ENCODE data around the gene TSNAX. TPM values are rescaled to one million over a fixed set of nuclear protein-coding genes. Genes with fewer than 3 reads are reported as not detected.

Gene TSNAX
- total RNA-seq, 1 donor from 2014 or later: 35.6 TPM

DNA sequence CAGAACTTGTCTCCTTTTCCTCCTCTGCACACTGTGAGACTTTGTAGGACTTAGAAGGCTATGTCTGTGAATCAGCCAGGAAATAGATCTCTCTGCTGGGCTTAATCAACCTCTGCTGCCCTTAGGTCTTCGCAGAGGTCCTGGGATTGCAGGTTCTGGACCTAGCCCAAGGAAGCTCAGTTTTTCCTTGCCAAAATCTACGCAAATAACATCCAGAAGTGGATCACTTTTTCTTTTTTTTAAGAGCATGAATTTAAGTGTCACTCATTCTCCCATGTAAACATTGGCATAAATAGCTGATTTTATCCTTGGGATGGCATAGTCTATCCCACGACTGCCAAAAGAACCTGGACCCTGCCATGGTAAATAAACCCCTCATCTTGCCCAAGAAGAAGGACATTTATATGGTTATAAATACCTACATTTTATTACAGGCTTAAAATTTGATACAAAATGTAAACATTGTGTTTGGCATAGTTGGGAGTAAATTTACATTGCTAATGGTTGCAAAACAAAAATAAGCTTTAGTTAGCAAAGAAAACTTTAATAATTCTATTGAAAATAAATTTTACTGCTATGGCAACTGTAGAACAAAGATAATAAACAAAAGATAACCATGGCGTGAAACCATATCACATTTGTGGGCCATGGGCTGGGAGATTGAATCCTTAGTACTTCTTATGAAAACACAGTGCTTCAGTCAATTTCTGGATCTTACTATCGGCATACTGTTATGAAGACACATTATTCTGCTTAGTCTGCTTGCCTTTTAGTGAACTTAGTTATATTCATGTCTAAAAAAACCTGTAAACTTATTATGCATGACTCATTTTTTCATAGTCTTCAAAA is 73.6 kb downstream of the TSNAX start:
- Mint-ChIP-seq H3K27ac (no peak overlapping the region), H3K4me3 (ENCODE audit: low read depth) (no peak overlapping the region), H3K27me3 (peaks cover 13% of the 10 kb centered on the region), H3K4me1 (ENCODE audit: low read depth) (peaks cover 5% of the 10 kb centered on the region), H3K36me3 (ENCODE audit: insufficient read depth) (no peaks in the 10 kb centered on the region), H3K9me3 (ENCODE audit: low read depth) (no peaks in the 10 kb centered on the region)
- TF ChIP-seq, protein P1, sequence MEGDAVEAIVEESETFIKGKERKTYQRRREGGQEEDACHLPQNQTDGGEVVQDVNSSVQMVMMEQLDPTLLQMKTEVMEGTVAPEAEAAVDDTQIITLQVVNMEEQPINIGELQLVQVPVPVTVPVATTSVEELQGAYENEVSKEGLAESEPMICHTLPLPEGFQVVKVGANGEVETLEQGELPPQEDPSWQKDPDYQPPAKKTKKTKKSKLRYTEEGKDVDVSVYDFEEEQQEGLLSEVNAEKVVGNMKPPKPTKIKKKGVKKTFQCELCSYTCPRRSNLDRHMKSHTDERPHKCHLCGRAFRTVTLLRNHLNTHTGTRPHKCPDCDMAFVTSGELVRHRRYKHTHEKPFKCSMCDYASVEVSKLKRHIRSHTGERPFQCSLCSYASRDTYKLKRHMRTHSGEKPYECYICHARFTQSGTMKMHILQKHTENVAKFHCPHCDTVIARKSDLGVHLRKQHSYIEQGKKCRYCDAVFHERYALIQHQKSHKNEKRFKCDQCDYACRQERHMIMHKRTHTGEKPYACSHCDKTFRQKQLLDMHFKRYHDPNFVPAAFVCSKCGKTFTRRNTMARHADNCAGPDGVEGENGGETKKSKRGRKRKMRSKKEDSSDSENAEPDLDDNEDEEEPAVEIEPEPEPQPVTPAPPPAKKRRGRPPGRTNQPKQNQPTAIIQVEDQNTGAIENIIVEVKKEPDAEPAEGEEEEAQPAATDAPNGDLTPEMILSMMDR (IDR thresholded peaks at IDR 0.05; ENCODE audit: unreplicated experiment): no peak
- DNase-seq (ENCODE audit: low spot score, unreplicated experiment): no peak

DNA sequence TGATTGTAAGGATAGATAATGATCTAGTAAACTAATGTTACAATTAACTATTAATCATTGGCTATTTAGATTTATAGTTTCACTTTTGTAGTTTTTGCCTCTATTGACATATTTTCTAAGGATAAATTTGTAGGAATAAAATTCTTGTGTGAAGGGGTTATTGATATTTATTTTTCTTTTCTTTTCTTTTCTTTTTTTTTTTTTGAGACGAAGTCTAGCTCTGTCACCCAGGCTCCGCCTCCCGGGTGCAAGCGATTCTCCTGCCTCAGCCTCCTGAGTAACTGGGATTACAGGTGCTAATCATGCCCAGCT is 74.2 kb downstream of the TSNAX start:
- Mint-ChIP-seq H3K36me3 (ENCODE audit: insufficient read depth) (no peaks in the 10 kb centered on the region), H3K27me3 (peaks cover 18% of the 10 kb centered on the region), H3K9me3 (ENCODE audit: low read depth) (no peaks in the 10 kb centered on the region), H3K4me3 (ENCODE audit: low read depth) (no peak overlapping the region), H3K27ac (no peak overlapping the region), H3K4me1 (ENCODE audit: low read depth) (peaks cover 5% of the 10 kb centered on the region)
- TF ChIP-seq, protein P1 (IDR thresholded peaks at IDR 0.05; ENCODE audit: unreplicated experiment): no peak
- DNase-seq (ENCODE audit: low spot score, unreplicated experiment): no peak

DNA sequence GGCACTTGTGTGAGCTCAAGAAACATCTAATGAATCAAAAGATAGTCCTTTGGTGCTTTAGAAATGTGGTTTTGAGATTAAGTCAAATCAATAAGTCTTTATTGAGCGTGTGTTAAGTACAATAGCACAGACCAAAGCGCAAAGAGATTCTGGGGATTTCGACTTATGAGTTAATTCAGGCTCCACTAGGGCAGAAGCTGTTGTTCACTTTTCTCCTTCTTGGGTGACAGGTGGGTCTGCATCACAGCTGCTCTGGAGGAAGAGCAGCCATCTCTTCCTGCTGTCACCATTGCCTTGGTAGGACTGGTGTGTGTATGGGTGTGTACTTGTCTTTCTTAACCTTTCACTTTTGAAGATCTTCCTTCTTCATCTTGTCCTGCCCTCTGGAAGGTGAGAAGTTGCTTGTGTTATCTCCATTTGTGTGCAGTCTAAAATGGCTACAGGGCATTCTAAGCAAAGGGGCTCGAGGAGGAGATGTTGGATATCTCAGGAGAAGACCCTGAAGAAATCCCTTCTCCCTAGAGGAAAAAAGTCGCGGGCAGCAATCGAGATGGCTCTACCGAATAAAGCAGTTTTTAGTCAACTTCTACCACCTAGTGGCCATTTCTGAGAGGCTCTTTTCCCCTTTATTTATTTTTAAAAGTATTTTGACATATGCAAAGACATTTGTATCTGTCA is 75.3 kb downstream of the TSNAX start:
- no peaks in the 10 kb centered on the region for H3K36me3 Mint-ChIP-seq (ENCODE audit: insufficient read depth)
- H3K9me3 Mint-ChIP-seq (ENCODE audit: low read depth): no peaks in the 10 kb centered on the region
- H3K4me3 Mint-ChIP-seq (ENCODE audit: low read depth): peak overlapping the region; percentile 52
- H3K4me1 Mint-ChIP-seq (ENCODE audit: low read depth): peaks cover 5% of the 10 kb centered on the region
- H3K27me3 Mint-ChIP-seq: peaks cover 21% of the 10 kb centered on the region
- peak overlapping the region; percentile 56 for H3K27ac Mint-ChIP-seq
- DNase-seq (ENCODE audit: low spot score, unreplicated experiment): peak; percentile 12
- TF ChIP-seq, protein P1 (IDR thresholded peaks at IDR 0.05; ENCODE audit: unreplicated experiment): peak; percentile 79

DNA sequence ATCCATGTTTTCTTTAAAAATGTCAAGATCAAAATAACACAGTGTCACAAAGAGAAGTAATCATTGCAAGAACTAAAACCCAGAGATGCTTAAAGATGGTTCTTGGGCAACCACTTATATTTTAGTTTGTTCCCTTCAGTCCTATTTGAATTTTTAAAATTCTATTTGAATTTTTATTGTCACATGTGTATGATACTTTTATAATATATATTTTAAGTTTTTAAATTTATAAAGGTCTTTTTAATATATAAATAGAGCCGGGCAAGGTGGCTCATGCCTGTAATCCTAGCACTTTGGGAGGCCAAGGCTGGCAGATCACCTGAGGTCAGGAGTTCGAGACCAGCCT is 75.8 kb downstream of the TSNAX start:
- no peak for DNase-seq (ENCODE audit: low spot score, unreplicated experiment)
- Mint-ChIP-seq H3K4me1 (ENCODE audit: low read depth) (peaks cover 5% of the 10 kb centered on the region), H3K9me3 (ENCODE audit: low read depth) (no peaks in the 10 kb centered on the region), H3K4me3 (ENCODE audit: low read depth) (no peak overlapping the region), H3K36me3 (ENCODE audit: insufficient read depth) (peaks cover under 1% of the 10 kb centered on the region), H3K27me3 (peaks cover 21% of the 10 kb centered on the region), H3K27ac (no peak overlapping the region)
- TF ChIP-seq, protein P1 (IDR thresholded peaks at IDR 0.05; ENCODE audit: unreplicated experiment): peak; percentile 1

DNA sequence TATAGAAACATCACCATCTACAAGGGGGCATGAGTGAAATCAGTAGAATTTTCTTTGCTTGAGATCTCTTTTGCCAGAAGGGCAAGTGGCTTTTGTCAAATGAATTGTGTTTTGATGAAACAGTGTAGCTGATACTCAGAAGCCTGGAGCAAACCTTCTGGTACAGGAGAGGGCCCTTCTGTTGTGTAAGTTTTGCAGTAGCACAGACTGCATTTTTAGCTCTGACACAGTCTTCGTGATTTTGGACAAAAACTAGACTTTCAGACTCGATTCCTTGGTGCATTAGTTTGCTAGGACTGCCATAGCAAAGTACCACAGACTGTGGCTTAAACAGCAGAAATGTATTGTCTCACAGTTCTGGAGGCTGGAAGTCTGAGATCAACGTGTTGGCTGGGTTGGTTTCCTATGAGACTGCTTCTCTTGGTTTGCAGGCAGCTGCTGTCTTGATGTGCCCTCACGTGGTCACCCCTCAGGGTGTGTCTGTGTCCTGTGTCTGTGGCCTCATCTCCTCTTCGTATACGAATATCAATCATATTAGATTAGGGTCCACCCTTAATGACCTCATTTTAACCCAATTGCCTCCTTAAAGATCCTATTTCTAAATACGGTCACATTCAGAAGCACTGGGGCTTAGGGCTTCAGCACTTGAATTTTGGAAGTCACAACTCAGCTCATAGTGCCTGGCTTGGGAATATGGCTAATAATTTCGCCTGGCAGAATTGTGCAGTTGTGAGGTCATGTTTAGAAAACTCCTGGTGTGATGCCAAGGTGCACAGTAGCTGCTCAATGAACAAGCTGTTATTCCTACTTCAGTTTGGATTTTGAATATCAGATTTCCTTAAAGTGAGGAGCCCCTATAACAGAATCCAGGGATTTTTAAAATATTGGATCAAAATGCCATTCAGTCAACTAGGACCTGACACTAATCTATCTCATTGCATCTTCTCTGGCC is 77.0 kb downstream of the TSNAX start:
- Mint-ChIP-seq H3K27me3 (peaks cover 27% of the 10 kb centered on the region), H3K4me1 (ENCODE audit: low read depth) (peaks cover 5% of the 10 kb centered on the region), H3K9me3 (ENCODE audit: low read depth) (no peaks in the 10 kb centered on the region), H3K4me3 (ENCODE audit: low read depth) (no peak overlapping the region), H3K36me3 (ENCODE audit: insufficient read depth) (peaks cover 1% of the 10 kb centered on the region), H3K27ac (no peak overlapping the region)
- DNase-seq (ENCODE audit: low spot score, unreplicated experiment): no peak
- TF ChIP-seq, protein P1 (IDR thresholded peaks at IDR 0.05; ENCODE audit: unreplicated experiment): no peak
